Endodermal cell (in vitro differentiated cells): ENCODE results near the gene SERP2. TPM values are rescaled to one million over a fixed set of nuclear protein-coding genes. Genes with fewer than 3 reads are reported as not detected.

ENCODE experiments used
- DNase-seq: peaks from one replicate; pipeline ENCODE4 v3.0.0-alpha.2; 2017
- H3K27ac ChIP-seq: 2 replicates; pipeline ENCODE4 v1.5.1; 2013; ENCODE audit warnings: mild to moderate bottlenecking, low read depth, low read length, moderate library complexity
- H3K27me3 ChIP-seq: 2 replicates; pipeline ENCODE4 v1.6.1; 2013; ENCODE audit warnings: mild to moderate bottlenecking, low read length, moderate library complexity; ENCODE audit not compliant: insufficient read depth, control insufficient read depth, poor library complexity, severe bottlenecking
- H3K36me3 ChIP-seq: 2 replicates; pipeline ENCODE4 v1.7.0; 2013; ENCODE audit warnings: mild to moderate bottlenecking, low read length, moderate library complexity; ENCODE audit not compliant: control insufficient read depth, insufficient read depth
- H3K4me1 ChIP-seq: one replicate; pipeline ENCODE4 v1.7.0; 2013; ENCODE audit warnings: low read length; ENCODE audit not compliant: control insufficient read depth, insufficient read depth
- H3K4me3 ChIP-seq: 2 replicates; pipeline ENCODE4 v1.5.1; 2013; ENCODE audit warnings: mild to moderate bottlenecking, low read length, moderate library complexity
- H3K9ac ChIP-seq: 2 replicates; pipeline ENCODE4 v1.6.1; 2013; ENCODE audit warnings: mild to moderate bottlenecking, low read length, moderate library complexity; ENCODE audit not compliant: poor library complexity, severe bottlenecking; ENCODE audit errors: extremely low read depth
- H3K9me3 ChIP-seq: 2 replicates; pipeline ENCODE4 v1.6.1; 2013; ENCODE audit warnings: mild to moderate bottlenecking, low read length, moderate library complexity; ENCODE audit not compliant: control insufficient read depth
- H3K27ac Mint-ChIP-seq: 2 replicates; pipeline ENCODE4 v1.8.0; 2020; ENCODE audit warnings: mixed read lengths
- H3K27me3 Mint-ChIP-seq: 2 replicates; pipeline ENCODE4 v1.8.0; 2021; ENCODE audit warnings: mild to moderate bottlenecking, mixed read lengths; ENCODE audit not compliant: insufficient read depth
- H3K36me3 Mint-ChIP-seq: 2 replicates; pipeline ENCODE4 v1.8.0; 2020; ENCODE audit warnings: low read depth, mixed read lengths
- H3K4me1 Mint-ChIP-seq: 2 replicates; pipeline ENCODE4 v1.8.0; 2020; ENCODE audit warnings: mixed read lengths
- H3K4me3 Mint-ChIP-seq: 2 replicates; pipeline ENCODE4 v1.8.0; 2020; ENCODE audit warnings: mild to moderate bottlenecking, moderate library complexity, mixed read lengths
- H3K9me3 Mint-ChIP-seq: 2 replicates; pipeline ENCODE4 v1.8.0; 2020; ENCODE audit warnings: mild to moderate bottlenecking, mixed read lengths
- CTCF ChIP-seq: fragments of 200-600 bp; sonication (generic); conservative IDR thresholded peaks from 2 replicates; pipeline ENCODE4 v1.5.0; 2021; ENCODE audit warnings: antibody characterized with exemption, mild to moderate bottlenecking
- WGBS, 2 experiments: methylation state at CpG; one replicate each; pipeline versions ENCODE4 v1.1.5 to v1.1.7; 2013; ENCODE audit warnings: missing lambda C conversion rate in 2 of 2, mixed read lengths in 1 of 2; ENCODE audit not compliant: insufficient coverage in 1 of 2, insufficient read length in 1 of 2; 5-methylcytosine and 5-hydroxymethylcytosine counted together
- total RNA-seq, 2 donors: library from RNA; stranded (reverse); fragmentation: NEBNext Ultra II Directional in 1 of 2; extraction: Animal tissue kit (Norgen Biotek cat#: 25700) in 1 of 2; gene quantifications; 2 replicates in 1 of 2; 3 replicates in 1 of 2; pipeline ENCODE4 v1.2.1, GENCODE V29; 2021

Gene SERP2
- total RNA-seq, 2 donors from 2014 or later, result 2.9 to 3.5 TPM

- Mint-ChIP-seq H3K4me3 (no peak overlapping the region), H3K27me3 (peaks cover 14% of the 10 kb centered on the region), H3K9me3 (peaks cover 6% of the 10 kb centered on the region), H3K36me3 (peaks cover 6% of the 10 kb centered on the region), H3K4me1 (peaks cover 10% of the 10 kb centered on the region), H3K27ac (no peak overlapping the region)
- WGBS, 2 experiments, result 87 to 93% methylated on average over 8 to 9 of the region's 9 CpGs
- TF ChIP-seq CTCF, result no peak
- Histone ChIP-seq H3K36me3 (no peaks in the 10 kb centered on the region), H3K9me3 (no peaks in the 10 kb centered on the region), H3K27me3 (no peaks in the 10 kb centered on the region), H3K4me1 (no peaks in the 10 kb centered on the region), H3K9ac (no peak overlapping the region), H3K27ac (no peak overlapping the region), H3K4me3 (no peak overlapping the region)
- peak; percentile 52 for DNase-seq
Measured at GRCh38 chr13:44425041-44425814, 51.6 kb downstream of the SERP2 start.

GRCh38 chr13:44425815-44426078 is 52.1 kb downstream of the SERP2 start:
- Histone ChIP-seq H3K9me3 (no peaks in the 10 kb centered on the region), H3K4me3 (no peak overlapping the region), H3K27me3 (no peaks in the 10 kb centered on the region), H3K27ac (no peak overlapping the region), H3K36me3 (no peaks in the 10 kb centered on the region), H3K4me1 (no peaks in the 10 kb centered on the region), H3K9ac (no peak overlapping the region)
- peaks cover 14% of the 10 kb centered on the region for H3K27me3 Mint-ChIP-seq
- H3K4me1 Mint-ChIP-seq, result peaks cover 7% of the 10 kb centered on the region
- peaks cover 6% of the 10 kb centered on the region for H3K9me3 Mint-ChIP-seq
- H3K27ac Mint-ChIP-seq, result no peak overlapping the region
- peaks cover 6% of the 10 kb centered on the region for H3K36me3 Mint-ChIP-seq
- no peak overlapping the region for H3K4me3 Mint-ChIP-seq
- WGBS, 2 experiments, result 92 to 100% methylated on average over 1 to 2 of the region's 2 CpGs
- no peak for DNase-seq
- no peak for TF ChIP-seq CTCF

DNA sequence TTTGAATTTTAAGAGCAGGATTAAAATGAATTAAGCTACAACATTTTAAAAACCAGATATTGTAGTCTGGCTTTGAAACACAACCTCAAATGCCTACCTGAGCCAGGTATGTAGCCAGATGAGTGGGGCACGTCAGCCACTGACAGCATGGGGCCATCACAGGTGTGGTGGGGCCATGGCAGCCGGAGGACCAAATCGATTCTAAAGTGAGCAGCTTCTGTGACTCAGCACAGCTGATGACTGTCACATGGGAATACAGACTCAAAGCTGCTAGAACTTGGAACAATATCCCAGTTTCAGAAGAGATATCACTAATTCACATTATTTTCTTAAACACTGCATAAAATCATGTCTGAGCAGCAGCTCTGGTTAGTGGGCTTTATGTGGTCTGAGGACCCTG is 52.8 kb downstream of the SERP2 start:
- H3K4me3 ChIP-seq, result no peak overlapping the region
- Mint-ChIP-seq H3K36me3 (peaks cover 6% of the 10 kb centered on the region), H3K27me3 (peaks cover 14% of the 10 kb centered on the region), H3K4me1 (peaks cover 14% of the 10 kb centered on the region), H3K4me3 (no peak overlapping the region), H3K27ac (no peak overlapping the region), H3K9me3 (peaks cover 6% of the 10 kb centered on the region)
- TF ChIP-seq CTCF, result no peak
- no peaks in the 10 kb centered on the region for H3K4me1 ChIP-seq
- no peaks in the 10 kb centered on the region for H3K9me3 ChIP-seq
- no peak overlapping the region for H3K27ac ChIP-seq
- H3K36me3 ChIP-seq, result no peaks in the 10 kb centered on the region
- WGBS, 2 experiments, result 92 to 95% methylated on average over 3 of the region's 3 CpGs
- no peak overlapping the region for H3K9ac ChIP-seq
- DNase-seq, result peak; percentile 24
- H3K27me3 ChIP-seq, result no peaks in the 10 kb centered on the region
